Brain microvascular endothelial cell (primary cell): ENCODE data around the gene ANAPC5.

Experiments used
- DNase-seq: peaks from one replicate; pipeline ENCODE4 v3.0.0-alpha.2; 2020
- H3K27ac ChIP-seq: fragments of 250-450 bp; sonication (Bioruptor Pico); 2 replicates; pipeline ENCODE4 v1.5.1; 2020; ENCODE audit warnings: mild to moderate bottlenecking, moderate library complexity
- H3K27me3 ChIP-seq: fragments of 250-450 bp; sonication (Bioruptor Pico); replicated peaks from 2 replicates; pipeline ENCODE4 v1.5.1; 2020; ENCODE audit warnings: mild to moderate bottlenecking
- H3K36me3 ChIP-seq: fragments of 250-450 bp; sonication (Bioruptor Pico); replicated peaks from 2 replicates; pipeline ENCODE4 v1.5.1; 2020; ENCODE audit warnings: mild to moderate bottlenecking
- H3K4me3 ChIP-seq: 2 replicates; pipeline ENCODE4 v1.5.1; 2011; ENCODE audit warnings: low read depth, mild to moderate bottlenecking, control low read depth, low read length, moderate library complexity
- in situ Hi-C: cut with HindIII; loops from 2 replicates; pipeline ENCODE4 v1.10.0; 2017; ENCODE audit warnings: low sequenced_read_pairs, low pct_ligation_motif_present
- TF ChIP-seq, protein P1 (sequence below): IDR thresholded peaks from 2 replicates; pipeline ENCODE4 v1.5.1; 2011; ENCODE audit warnings: low read depth, mild to moderate bottlenecking, moderate library complexity, low read length, control low read depth, inconsistent platforms; ENCODE audit errors: missing control alignments

Gene ANAPC5

DNA sequence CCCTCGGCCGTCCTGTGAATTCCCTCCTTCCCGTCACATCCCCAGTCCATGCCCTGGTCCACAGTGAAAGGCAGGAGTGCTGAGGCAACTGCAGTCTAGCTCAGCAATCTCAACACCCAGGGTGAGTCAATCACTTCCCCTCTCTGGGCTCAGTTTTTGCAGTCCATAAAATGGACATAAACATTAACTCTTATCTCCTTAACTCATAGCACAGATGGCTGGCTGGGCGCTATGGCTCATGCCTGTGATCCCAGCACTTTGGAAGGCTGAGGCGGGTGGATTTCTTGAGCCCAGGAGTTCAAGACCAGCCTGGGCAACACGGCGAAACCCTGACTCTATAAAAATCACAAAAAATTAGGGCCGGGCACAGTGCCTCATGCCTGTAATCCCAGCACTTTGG is 88.1 kb downstream of the ANAPC5 start:
- TF ChIP-seq, protein P1, sequence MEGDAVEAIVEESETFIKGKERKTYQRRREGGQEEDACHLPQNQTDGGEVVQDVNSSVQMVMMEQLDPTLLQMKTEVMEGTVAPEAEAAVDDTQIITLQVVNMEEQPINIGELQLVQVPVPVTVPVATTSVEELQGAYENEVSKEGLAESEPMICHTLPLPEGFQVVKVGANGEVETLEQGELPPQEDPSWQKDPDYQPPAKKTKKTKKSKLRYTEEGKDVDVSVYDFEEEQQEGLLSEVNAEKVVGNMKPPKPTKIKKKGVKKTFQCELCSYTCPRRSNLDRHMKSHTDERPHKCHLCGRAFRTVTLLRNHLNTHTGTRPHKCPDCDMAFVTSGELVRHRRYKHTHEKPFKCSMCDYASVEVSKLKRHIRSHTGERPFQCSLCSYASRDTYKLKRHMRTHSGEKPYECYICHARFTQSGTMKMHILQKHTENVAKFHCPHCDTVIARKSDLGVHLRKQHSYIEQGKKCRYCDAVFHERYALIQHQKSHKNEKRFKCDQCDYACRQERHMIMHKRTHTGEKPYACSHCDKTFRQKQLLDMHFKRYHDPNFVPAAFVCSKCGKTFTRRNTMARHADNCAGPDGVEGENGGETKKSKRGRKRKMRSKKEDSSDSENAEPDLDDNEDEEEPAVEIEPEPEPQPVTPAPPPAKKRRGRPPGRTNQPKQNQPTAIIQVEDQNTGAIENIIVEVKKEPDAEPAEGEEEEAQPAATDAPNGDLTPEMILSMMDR: no peak
- no peak for DNase-seq
- Histone ChIP-seq H3K27me3 (no peaks in the 10 kb centered on the region), H3K27ac (no peak overlapping the region), H3K4me3 (no peak overlapping the region), H3K36me3 (peaks cover 33% of the 10 kb centered on the region)
- in situ Hi-C loops: no loop called here

DNA sequence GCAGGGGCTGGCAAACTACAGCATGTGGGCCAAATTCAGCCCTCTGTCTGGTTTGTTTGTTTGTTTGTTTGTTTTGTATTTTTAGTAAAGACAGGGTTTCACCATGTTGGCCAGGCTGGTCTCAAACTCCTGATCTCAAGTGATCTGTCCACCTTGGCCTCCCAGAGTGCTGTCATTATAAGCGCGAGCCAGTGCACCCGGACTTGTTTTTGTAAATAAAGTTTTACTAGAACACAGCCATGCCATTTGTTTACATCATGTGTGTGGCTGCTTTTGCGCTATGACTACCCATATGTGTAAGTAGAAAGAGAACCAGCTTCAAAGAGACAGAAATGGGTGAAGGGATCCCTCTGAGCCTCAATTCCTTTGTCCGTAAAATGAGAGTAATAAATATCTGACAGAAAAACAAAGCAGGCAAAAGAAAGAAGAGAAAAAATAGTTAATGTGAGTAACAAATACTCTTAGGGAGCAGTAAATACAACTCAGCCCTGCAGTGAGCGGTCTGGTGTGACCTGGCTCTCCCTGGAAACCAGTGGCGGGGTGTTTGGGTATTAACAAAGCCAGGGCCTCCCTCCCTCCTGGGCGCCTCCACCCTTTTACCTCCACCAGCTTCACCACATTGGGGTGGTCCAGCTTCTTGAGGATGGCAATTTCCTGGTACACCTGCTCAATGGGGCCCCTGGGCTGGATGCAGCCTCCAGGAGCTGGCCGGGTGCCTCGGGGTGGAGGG is 88.8 kb downstream of the ANAPC5 start:
- H3K4me3 ChIP-seq: no peak overlapping the region
- peaks cover 32% of the 10 kb centered on the region for H3K36me3 ChIP-seq
- no peaks in the 10 kb centered on the region for H3K27me3 ChIP-seq
- H3K27ac ChIP-seq: no peak overlapping the region
- no peak for DNase-seq
- TF ChIP-seq, protein P1: no peak
- in situ Hi-C loops: no loop called here

GRCh38 chr12:121261398-121261797 is 90.8 kb downstream of the ANAPC5 start:
- DNase-seq: no peak
- TF ChIP-seq, protein P1: no peak
- in situ Hi-C loops: no loop called here
- no peaks in the 10 kb centered on the region for H3K27me3 ChIP-seq
- H3K36me3 ChIP-seq: peaks cover 33% of the 10 kb centered on the region
- no peak overlapping the region for H3K27ac ChIP-seq
- H3K4me3 ChIP-seq: no peak overlapping the region

DNA sequence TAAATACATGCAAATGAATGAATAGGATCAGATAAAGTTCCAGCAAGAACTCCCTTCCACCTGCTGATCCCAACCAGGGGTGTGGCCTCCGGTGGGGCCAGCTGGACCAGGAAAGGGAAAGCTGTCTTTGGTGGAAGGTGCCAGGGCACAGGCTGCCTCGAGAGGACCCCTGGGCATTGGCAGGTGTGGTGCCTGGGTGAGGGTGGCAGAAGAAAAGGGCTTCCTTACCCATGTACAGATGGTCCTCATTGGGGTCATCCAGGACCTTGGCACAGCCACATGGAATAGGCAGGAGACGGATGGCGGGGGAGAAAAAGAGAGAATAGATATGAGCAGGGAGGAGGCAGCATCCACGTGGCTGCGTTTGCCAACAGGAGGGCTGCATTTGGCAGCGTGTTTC is 92.1 kb downstream of the ANAPC5 start:
- TF ChIP-seq, protein P1: no peak
- no peak for DNase-seq
- H3K27ac ChIP-seq: no peak overlapping the region
- peaks cover 37% of the 10 kb centered on the region for H3K36me3 ChIP-seq
- H3K27me3 ChIP-seq: no peaks in the 10 kb centered on the region
- H3K4me3 ChIP-seq: no peak overlapping the region
- in situ Hi-C loops: no loop called here

DNA sequence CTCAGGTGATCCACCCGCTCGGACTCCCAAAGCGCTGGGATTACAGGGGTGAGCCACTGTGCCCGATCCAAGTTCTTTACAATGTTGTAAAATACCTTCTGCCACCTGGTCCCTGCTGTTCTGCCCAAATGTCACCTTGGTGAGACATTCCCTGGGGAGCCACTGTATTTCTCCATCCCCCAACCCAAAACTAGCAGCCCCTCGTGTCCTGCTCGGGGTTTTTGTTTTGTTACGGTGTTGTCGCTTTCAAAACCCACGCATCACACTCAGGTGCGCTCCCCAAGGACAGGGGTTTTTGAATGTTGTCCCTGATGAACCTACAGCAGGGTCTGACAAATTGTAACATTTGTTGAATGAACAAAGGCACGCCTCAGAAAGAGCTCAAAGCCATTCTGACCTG is 93.1 kb downstream of the ANAPC5 start:
- TF ChIP-seq, protein P1: no peak
- in situ Hi-C loops: no loop called here
- H3K36me3 ChIP-seq: peaks cover 44% of the 10 kb centered on the region
- no peaks in the 10 kb centered on the region for H3K27me3 ChIP-seq
- H3K27ac ChIP-seq: no peak overlapping the region
- no peak overlapping the region for H3K4me3 ChIP-seq
- DNase-seq: no peak
